GM12878 (cell line): Measurements from ENCODE around the gene INO80B.

Source experiments
- CHD1 ChIP-seq: IDR thresholded peaks from 2 replicates; pipeline ENCODE4 v1.6.1; 2012; ENCODE audit warnings: low read depth, low read length, improper control_type of control experiment
- EP300 ChIP-seq, 2 experiments: fragments of 150-350 bp in 1 of 2; IDR thresholded peaks; 2 replicates each; pipeline ENCODE4 v1.6.1; 2011 to 2012; ENCODE audit warnings: low read depth in 2 of 2, low read length in 2 of 2, borderline replicate concordance in 1 of 2, improper control_type of control experiment in 1 of 2, inconsistent platforms in 1 of 2; ENCODE audit not compliant: control insufficient read depth in 1 of 2
- EZH2 ChIP-seq: IDR thresholded peaks from 2 replicates; pipeline ENCODE4 v1.6.1; 2012; ENCODE audit warnings: low read depth, mild to moderate bottlenecking, control low read depth, inconsistent platforms, low read length, borderline replicate concordance; ENCODE audit not compliant: control insufficient read depth
- NFIC ChIP-seq: IDR thresholded peaks from 2 replicates; pipeline ENCODE4 v1.6.1; 2012; ENCODE audit warnings: low read depth, mild to moderate bottlenecking, inconsistent platforms, low read length, moderate library complexity
- POLR2A ChIP-seq: IDR thresholded peaks from 2 replicates; pipeline ENCODE4 v1.6.1; 2011; ENCODE audit warnings: low read depth, mild to moderate bottlenecking, low read length
- SMARCA5 ChIP-seq: fragments of 450-650 bp; IDR thresholded peaks from 2 replicates; pipeline ENCODE4 v1.6.1; 2017; ENCODE audit warnings: mild to moderate bottlenecking
- YY1 ChIP-seq: IDR thresholded peaks from 2 replicates; pipeline ENCODE4 v1.6.1; 2011; ENCODE audit warnings: low read depth, mild to moderate bottlenecking, low read length
- ZZZ3 ChIP-seq: IDR thresholded peaks from 2 replicates; pipeline ENCODE4 v1.6.1; 2011; ENCODE audit warnings: low read depth; ENCODE audit not compliant: control insufficient read depth, insufficient read length
- TF ChIP-seq, protein P1 (sequence below): fragments of 450-650 bp; IDR thresholded peaks from 2 replicates; pipeline ENCODE4 v1.6.1; 2017; ENCODE audit warnings: antibody characterized with exemption, mild to moderate bottlenecking, moderate library complexity
- TF ChIP-seq, protein P2 (sequence below): IDR thresholded peaks from 2 replicates; pipeline ENCODE4 v1.6.1; 2012; ENCODE audit warnings: low read depth, low read length, improper control_type of control experiment
- TF ChIP-seq, protein P3 (sequence below), 3 experiments: IDR thresholded peaks in 2 of 3; conservative IDR thresholded peaks in 1 of 3; 2 replicates each; pipeline ENCODE4 v1.5.1; 2011; ENCODE audit warnings: low read depth in 3 of 3, low read length in 3 of 3, mild to moderate bottlenecking in 3 of 3, control low read depth in 2 of 3, moderate library complexity in 2 of 3, inconsistent platforms in 1 of 3, mixed read lengths in 1 of 3; ENCODE audit not compliant: control insufficient read depth in 2 of 3, insufficient read depth in 1 of 3; ENCODE audit errors: extremely low read depth in 1 of 3

DNA sequence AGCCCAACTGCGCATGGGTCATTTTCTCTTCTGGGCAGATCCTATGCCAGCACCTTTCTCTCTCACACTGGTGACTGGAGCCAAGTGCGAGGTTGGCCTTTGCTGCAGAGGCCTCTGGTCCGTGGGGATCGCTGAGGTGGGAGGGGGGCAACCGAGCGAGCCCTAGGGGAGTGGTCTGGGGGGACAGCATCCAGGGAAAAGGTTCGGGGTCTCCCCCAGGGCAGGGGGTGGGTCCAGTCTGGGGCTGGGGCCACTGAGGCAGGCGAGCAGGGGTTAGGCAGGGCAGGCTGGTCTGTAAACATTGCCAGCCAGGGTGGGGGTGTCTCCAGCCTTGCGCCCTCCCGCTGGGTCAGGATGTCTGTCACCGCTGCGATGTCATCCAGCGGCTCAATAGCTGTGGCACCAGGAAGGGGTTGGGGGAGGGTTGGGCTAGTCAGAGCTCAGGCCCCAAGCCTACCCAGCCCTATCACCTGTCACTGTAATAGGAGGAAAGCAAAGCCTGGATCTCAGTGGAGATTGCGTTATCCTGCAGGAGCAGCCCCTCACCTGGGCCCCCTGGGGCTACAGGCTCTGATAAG is 28.6 kb upstream of the INO80B start:
- TF ChIP-seq EZH2 (no peak), CHD1 (no peak), ZZZ3 (no peak), EP300 (IDR thresholded peaks at IDR 0.05; ENCODE audit: borderline replicate concordance in 1 of 2, control insufficient read depth in 1 of 2, low read depth in 2 of 2, low read length in 2 of 2) (no peak), YY1 (no peak), SMARCA5 (no peak), NFIC (no peak), POLR2A (no peak)
- TF ChIP-seq, protein P1, sequence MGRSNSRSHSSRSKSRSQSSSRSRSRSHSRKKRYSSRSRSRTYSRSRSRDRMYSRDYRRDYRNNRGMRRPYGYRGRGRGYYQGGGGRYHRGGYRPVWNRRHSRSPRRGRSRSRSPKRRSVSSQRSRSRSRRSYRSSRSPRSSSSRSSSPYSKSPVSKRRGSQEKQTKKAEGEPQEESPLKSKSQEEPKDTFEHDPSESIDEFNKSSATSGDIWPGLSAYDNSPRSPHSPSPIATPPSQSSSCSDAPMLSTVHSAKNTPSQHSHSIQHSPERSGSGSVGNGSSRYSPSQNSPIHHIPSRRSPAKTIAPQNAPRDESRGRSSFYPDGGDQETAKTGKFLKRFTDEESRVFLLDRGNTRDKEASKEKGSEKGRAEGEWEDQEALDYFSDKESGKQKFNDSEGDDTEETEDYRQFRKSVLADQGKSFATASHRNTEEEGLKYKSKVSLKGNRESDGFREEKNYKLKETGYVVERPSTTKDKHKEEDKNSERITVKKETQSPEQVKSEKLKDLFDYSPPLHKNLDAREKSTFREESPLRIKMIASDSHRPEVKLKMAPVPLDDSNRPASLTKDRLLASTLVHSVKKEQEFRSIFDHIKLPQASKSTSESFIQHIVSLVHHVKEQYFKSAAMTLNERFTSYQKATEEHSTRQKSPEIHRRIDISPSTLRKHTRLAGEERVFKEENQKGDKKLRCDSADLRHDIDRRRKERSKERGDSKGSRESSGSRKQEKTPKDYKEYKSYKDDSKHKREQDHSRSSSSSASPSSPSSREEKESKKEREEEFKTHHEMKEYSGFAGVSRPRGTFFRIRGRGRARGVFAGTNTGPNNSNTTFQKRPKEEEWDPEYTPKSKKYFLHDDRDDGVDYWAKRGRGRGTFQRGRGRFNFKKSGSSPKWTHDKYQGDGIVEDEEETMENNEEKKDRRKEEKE = no peak
- TF ChIP-seq, protein P2, sequence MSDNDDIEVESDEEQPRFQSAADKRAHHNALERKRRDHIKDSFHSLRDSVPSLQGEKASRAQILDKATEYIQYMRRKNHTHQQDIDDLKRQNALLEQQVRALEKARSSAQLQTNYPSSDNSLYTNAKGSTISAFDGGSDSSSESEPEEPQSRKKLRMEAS = no peak
- TF ChIP-seq, protein P3, sequence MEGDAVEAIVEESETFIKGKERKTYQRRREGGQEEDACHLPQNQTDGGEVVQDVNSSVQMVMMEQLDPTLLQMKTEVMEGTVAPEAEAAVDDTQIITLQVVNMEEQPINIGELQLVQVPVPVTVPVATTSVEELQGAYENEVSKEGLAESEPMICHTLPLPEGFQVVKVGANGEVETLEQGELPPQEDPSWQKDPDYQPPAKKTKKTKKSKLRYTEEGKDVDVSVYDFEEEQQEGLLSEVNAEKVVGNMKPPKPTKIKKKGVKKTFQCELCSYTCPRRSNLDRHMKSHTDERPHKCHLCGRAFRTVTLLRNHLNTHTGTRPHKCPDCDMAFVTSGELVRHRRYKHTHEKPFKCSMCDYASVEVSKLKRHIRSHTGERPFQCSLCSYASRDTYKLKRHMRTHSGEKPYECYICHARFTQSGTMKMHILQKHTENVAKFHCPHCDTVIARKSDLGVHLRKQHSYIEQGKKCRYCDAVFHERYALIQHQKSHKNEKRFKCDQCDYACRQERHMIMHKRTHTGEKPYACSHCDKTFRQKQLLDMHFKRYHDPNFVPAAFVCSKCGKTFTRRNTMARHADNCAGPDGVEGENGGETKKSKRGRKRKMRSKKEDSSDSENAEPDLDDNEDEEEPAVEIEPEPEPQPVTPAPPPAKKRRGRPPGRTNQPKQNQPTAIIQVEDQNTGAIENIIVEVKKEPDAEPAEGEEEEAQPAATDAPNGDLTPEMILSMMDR (IDR thresholded peaks at IDR 0.05 in 2 of 3, conservative IDR thresholded peaks at IDR 0.05 in 1 of 3; ENCODE audit: control insufficient read depth in 2 of 3, extremely low read depth in 1 of 3, insufficient read depth in 1 of 3, low read depth in 3 of 3, low read length in 3 of 3) = no peak
